Epithelial cell of esophagus (primary cell): ENCODE data around the gene ACOT13.
"Not testable (repeated sequence)": the region's sequence is repeated elsewhere in the genome, so short reads cannot be mapped to it uniquely, and the experiment has no call there.

ENCODE experiments used
- DNase-seq: peaks from one replicate; pipeline ENCODE4 v3.0.0; 2010; ENCODE audit warnings: low read depth
- H3K4me3 ChIP-seq: 2 replicates; pipeline ENCODE4 v1.5.1; 2011; ENCODE audit warnings: mild to moderate bottlenecking, low read length, control low read depth
- CTCF ChIP-seq: IDR thresholded peaks from 2 replicates; pipeline ENCODE4 v1.5.1; 2011; ENCODE audit warnings: low read depth, mild to moderate bottlenecking, low read length, control low read depth, inconsistent platforms; ENCODE audit not compliant: insufficient read depth; ENCODE audit errors: missing control alignments

The ACOT13 gene

GRCh38 chr6:24744911-24745310, 78.0 kb downstream of the ACOT13 start:
- DNase-seq, result no peak
- no peak overlapping the region for H3K4me3 ChIP-seq
- no peak for TF ChIP-seq CTCF

- no peak for TF ChIP-seq CTCF
- no peak overlapping the region for H3K4me3 ChIP-seq
- DNase-seq, result no peak
These were observed 82.4 kb downstream of the ACOT13 start for GRCh38 chr6:24749297-24749696.

GRCh38 chr6:24750878-24751277, 84.0 kb downstream of the ACOT13 start:
- not testable (repeated sequence) for H3K4me3 ChIP-seq, DNase-seq

GRCh38 chr6:24752503-24752902, 85.6 kb downstream of the ACOT13 start:
- no peak overlapping the region for H3K4me3 ChIP-seq
- no peak for TF ChIP-seq CTCF
- DNase-seq, result no peak

GRCh38 chr6:24752917-24753492, 86.1 kb downstream of the ACOT13 start:
- no peak for TF ChIP-seq CTCF
- peak; percentile 12 for DNase-seq
- no peak overlapping the region for H3K4me3 ChIP-seq

- no peak overlapping the region for H3K4me3 ChIP-seq
- no peak for TF ChIP-seq CTCF
- no peak for DNase-seq
These were observed 86.7 kb downstream of the ACOT13 start for GRCh38 chr6:24753545-24753944.

- DNase-seq, H3K4me3 ChIP-seq: not testable (repeated sequence)
These were observed 87.5 kb downstream of the ACOT13 start for GRCh38 chr6:24754378-24754777.
